ENCODE results near the gene FEZ2.

The FEZ2 gene

GRCh38 chr2:36616947-36617346 lies 19.0 kb upstream of the FEZ2 start:
- Histone ChIP-seq H3K4me1 (ENCODE audit: low read depth, poor library complexity, severe bottlenecking) (no peaks in the 10 kb centered on the region), H3K27me3 (ENCODE audit: insufficient read depth, low read depth) (no peaks in the 10 kb centered on the region), H3K9ac (no peak overlapping the region), H4K20me1 (ENCODE audit: insufficient read depth) (no peaks in the 10 kb centered on the region), H3K4me3 (IDR thresholded peaks at IDR 0.05; ENCODE audit: insufficient read depth, low read depth, low read length) (no peak overlapping the region), H2AFZ (ENCODE audit: low read depth) (no peak overlapping the region), H3K79me2 (ENCODE audit: insufficient read depth, low read depth) (no peaks in the 10 kb centered on the region), H3K27ac (no peak overlapping the region), H3K36me3 (ENCODE audit: insufficient read depth) (no peaks in the 10 kb centered on the region), H3K4me2 (no peak overlapping the region)
- no peak for TF ChIP-seq CTCF (conservative IDR thresholded peaks at IDR 0.05; ENCODE audit: low read depth, low read length)

DNA sequence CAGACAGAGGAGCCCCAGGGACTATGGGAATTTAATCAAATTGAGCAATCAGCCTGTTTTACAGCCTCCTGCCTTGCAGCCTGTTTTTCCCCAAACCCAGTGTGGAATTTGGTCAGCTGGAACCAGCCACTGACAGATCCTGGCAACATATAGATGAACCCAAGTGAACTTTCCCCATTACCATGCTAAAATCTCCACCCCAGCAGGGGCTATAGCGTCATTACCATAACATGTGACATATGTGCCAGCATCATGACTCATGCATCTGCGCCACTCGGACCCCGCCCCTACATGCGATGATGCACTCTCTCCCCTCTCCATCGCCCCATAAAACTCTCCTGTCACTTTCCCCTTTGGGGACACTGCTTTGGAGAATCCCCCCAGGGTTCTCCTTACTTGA lies 17.3 kb upstream of the FEZ2 start:
- H4K20me1 ChIP-seq (ENCODE audit: insufficient read depth) = no peaks in the 10 kb centered on the region
- no peak overlapping the region for H3K9ac ChIP-seq
- no peak overlapping the region for H2AFZ ChIP-seq (ENCODE audit: low read depth)
- H3K36me3 ChIP-seq (ENCODE audit: insufficient read depth) = no peaks in the 10 kb centered on the region
- no peak overlapping the region for H3K4me2 ChIP-seq
- no peak overlapping the region for H3K4me3 ChIP-seq (IDR thresholded peaks at IDR 0.05; ENCODE audit: insufficient read depth, low read depth, low read length)
- H3K79me2 ChIP-seq (ENCODE audit: insufficient read depth, low read depth) = no peaks in the 10 kb centered on the region
- H3K4me1 ChIP-seq (ENCODE audit: low read depth, poor library complexity, severe bottlenecking) = no peaks in the 10 kb centered on the region
- TF ChIP-seq CTCF (conservative IDR thresholded peaks at IDR 0.05; ENCODE audit: low read depth, low read length) = no peak
- H3K27ac ChIP-seq = no peak overlapping the region
- H3K27me3 ChIP-seq (ENCODE audit: insufficient read depth, low read depth) = no peaks in the 10 kb centered on the region

- no peaks in the 10 kb centered on the region for H4K20me1 ChIP-seq (ENCODE audit: insufficient read depth)
- H3K27ac ChIP-seq = no peak overlapping the region
- H3K79me2 ChIP-seq (ENCODE audit: insufficient read depth, low read depth) = no peaks in the 10 kb centered on the region
- no peaks in the 10 kb centered on the region for H3K4me1 ChIP-seq (ENCODE audit: low read depth, poor library complexity, severe bottlenecking)
- no peaks in the 10 kb centered on the region for H3K36me3 ChIP-seq (ENCODE audit: insufficient read depth)
- no peak overlapping the region for H2AFZ ChIP-seq (ENCODE audit: low read depth)
- H3K4me2 ChIP-seq = no peak overlapping the region
- no peak overlapping the region for H3K9ac ChIP-seq
- TF ChIP-seq CTCF (conservative IDR thresholded peaks at IDR 0.05; ENCODE audit: low read depth, low read length) = no peak
- no peak overlapping the region for H3K4me3 ChIP-seq (IDR thresholded peaks at IDR 0.05; ENCODE audit: insufficient read depth, low read depth, low read length)
- no peaks in the 10 kb centered on the region for H3K27me3 ChIP-seq (ENCODE audit: insufficient read depth, low read depth)
Observed at GRCh38 chr2:36613801-36614200, 15.8 kb upstream of the FEZ2 start.

- Histone ChIP-seq H3K79me2 (ENCODE audit: insufficient read depth, low read depth) (no peaks in the 10 kb centered on the region), H2AFZ (ENCODE audit: low read depth) (no peak overlapping the region), H4K20me1 (ENCODE audit: insufficient read depth) (no peaks in the 10 kb centered on the region), H3K4me3 (IDR thresholded peaks at IDR 0.05; ENCODE audit: insufficient read depth, low read depth, low read length) (no peak overlapping the region), H3K9ac (no peak overlapping the region), H3K4me2 (no peak overlapping the region), H3K27ac (no peak overlapping the region), H3K4me1 (ENCODE audit: low read depth, poor library complexity, severe bottlenecking) (no peaks in the 10 kb centered on the region), H3K27me3 (ENCODE audit: insufficient read depth, low read depth) (no peaks in the 10 kb centered on the region), H3K36me3 (ENCODE audit: insufficient read depth) (no peaks in the 10 kb centered on the region)
- no peak for TF ChIP-seq CTCF (conservative IDR thresholded peaks at IDR 0.05; ENCODE audit: low read depth, low read length)
Observed at GRCh38 chr2:36611316-36611990, 13.5 kb upstream of the FEZ2 start.
